Kidney (tissue), 14 donors: ENCODE data around the gene GPR61. TPM values are rescaled to one million over a fixed set of nuclear protein-coding genes. Genes with fewer than 3 reads are reported as not detected.

Source experiments
- DNase-seq, 5 donors: peaks; one replicate each; pipeline ENCODE4 v3.0.0-alpha.2; 2013 to 2020
- FAIRE-seq: peaks from 2 replicates; lab custom pipeline; 2012; peaks lifted over from hg19 to GRCh38; lab: Jason Lieb, UNC
- H3K27ac ChIP-seq, 2 donors: one replicate each; pipeline ENCODE4 v1.7.0; 2013; ENCODE audit warnings: low read depth in 2 of 2, low read length in 2 of 2, inconsistent platforms in 1 of 2
- H3K27me3 ChIP-seq: one replicate; pipeline ENCODE4 v1.7.1; 2013; ENCODE audit warnings: low read length, inconsistent platforms; ENCODE audit not compliant: control insufficient read depth, insufficient read depth
- H3K36me3 ChIP-seq, 3 donors: one replicate each; pipeline versions ENCODE4 v1.7.0 to v1.7.1; 2013; ENCODE audit warnings: low read length in 3 of 3, control low read depth in 1 of 3, inconsistent platforms in 1 of 3; ENCODE audit not compliant: insufficient read depth in 3 of 3, control insufficient read depth in 2 of 3
- H3K4me1 ChIP-seq, 3 donors: one replicate each; pipeline versions ENCODE4 v1.7.0 to v1.7.1; 2013; ENCODE audit warnings: low read length in 3 of 3, inconsistent platforms in 1 of 3, low read depth in 1 of 3; ENCODE audit not compliant: control insufficient read depth in 2 of 3, insufficient read depth in 2 of 3
- H3K4me3 ChIP-seq, 3 donors: one replicate each; pipeline versions ENCODE4 v1.7.0 to v1.8.1; 2013; ENCODE audit warnings: low read length in 3 of 3, control low read depth in 1 of 3, inconsistent platforms in 1 of 3
- H3K9ac ChIP-seq, 3 donors: one replicate each; pipeline versions ENCODE4 v1.7.0 to v1.7.1; 2013; ENCODE audit warnings: low read length in 3 of 3, control low read depth in 1 of 3, inconsistent platforms in 1 of 3
- H3K9me3 ChIP-seq, 3 donors: one replicate each; pipeline versions ENCODE4 v1.7.0 to v1.7.1; 2013; ENCODE audit warnings: low read length in 3 of 3, control low read depth in 1 of 3, inconsistent platforms in 1 of 3; ENCODE audit not compliant: control insufficient read depth in 2 of 3, insufficient read depth in 1 of 3
- CTCF ChIP-seq: IDR thresholded peaks from 3 replicates; pipeline ENCODE4 v1.5.1; 2012; ENCODE audit warnings: mild to moderate bottlenecking, moderate library complexity, borderline replicate concordance; ENCODE audit not compliant: insufficient read depth; ENCODE audit errors: extremely low read depth
- intact Hi-C: fragments of 100-400 bp; cut with DNase I; formaldehyde crosslinking; loops from one replicate; pipeline ENCODE4 v1.11.1; 2022
- polyA plus RNA-seq: library from polyadenylated mRNA; stranded (reverse); fragments of 350-450 nt; fragmentation: Illumina TruSeq; extraction: RNeasy Lipid Tissue Mini Kit (QIAGEN cat#74804); gene quantifications from one replicate; pipeline ENCODE4 v1.2.3, GENCODE V29; 2014; ENCODE audit warnings: low read depth, low replicate concordance; ENCODE audit not compliant: insufficient read depth
- total RNA-seq: library from RNA; stranded (reverse); fragmentation: NEBNext Ultra II Directional; extraction: Animal tissue kit (Norgen Biotek cat#: 25700); gene quantifications from one replicate; pipeline ENCODE4 v1.2.1, GENCODE V29; 2021
- donor health status: control.
- donor health status: control.
- donor health status: control.
- donor health status: control.
- donor health status: control.
- donor health status: DM: yes; HTN: yes; CAD: no.
- donor health status: Normal renal cell carcinoma (clear cell type).

Gene GPR61
- total and polyA plus RNA-seq, 2 donors from 2014 or later: not detected

- no peaks in the 10 kb centered on the region for H3K27me3 ChIP-seq
- peak in 3 of 5 donors; percentile 56 to 70 (median 56) for DNase-seq
- H3K36me3 ChIP-seq: no peaks in the 10 kb centered on the region
- H3K27ac ChIP-seq: no peak overlapping the region
- intact Hi-C loops: loop anchor here (5.0 to 10.0 kb wide), 3 partner anchors 38 to 105 kb away; partner anchors contain the start of genes CYB561D1 and PSMA5
- no peak overlapping the region for H3K4me3 ChIP-seq
- H3K4me1 ChIP-seq: peaks cover 0 to 4% (median 0%) of the 10 kb centered on the region in 3 donors
- FAIRE-seq: no peak
- TF ChIP-seq CTCF: no peak
- H3K9me3 ChIP-seq: no peaks in the 10 kb centered on the region
- H3K9ac ChIP-seq: peak overlapping the region in 1 of 3 donors; percentile 19
Measured at GRCh38 chr1:109529881-109530456, 9.7 kb upstream of the GPR61 start.

- TF ChIP-seq CTCF: no peak
- DNase-seq (peak in 3 of 5 donors; percentile 70 to 78 (median 75)), FAIRE-seq (no peak)
- no peaks in the 10 kb centered on the region for H3K9me3 ChIP-seq
- no peak overlapping the region for H3K27ac ChIP-seq
- no peak overlapping the region for H3K4me3 ChIP-seq
- intact Hi-C loops: loop anchor here (5.0 to 10.0 kb wide), 2 partner anchors 38 to 94 kb away; partner anchors contain the start of gene CYB561D1
- H3K27me3 ChIP-seq: no peaks in the 10 kb centered on the region
- H3K36me3 ChIP-seq: no peaks in the 10 kb centered on the region
- H3K4me1 ChIP-seq: peaks cover 0 to 4% (median 0%) of the 10 kb centered on the region in 3 donors
- peak overlapping the region in 1 of 3 donors; percentile 19 for H3K9ac ChIP-seq
Measured at GRCh38 chr1:109530457-109531087, 9.1 kb upstream of the GPR61 start.

GRCh38 chr1:109531380-109531779, 8.3 kb upstream of the GPR61 start:
- DNase-seq: peak in 1 of 5 donors; percentile 38
- no peak for FAIRE-seq
- peak overlapping the region in 1 of 3 donors; percentile 0 for H3K9ac ChIP-seq
- no peaks in the 10 kb centered on the region for H3K9me3 ChIP-seq
- no peak overlapping the region for H3K4me3 ChIP-seq
- no peak overlapping the region for H3K27ac ChIP-seq
- H3K36me3 ChIP-seq: no peaks in the 10 kb centered on the region
- H3K4me1 ChIP-seq: peaks cover 0 to 4% (median 0%) of the 10 kb centered on the region in 3 donors
- TF ChIP-seq CTCF: no peak
- H3K27me3 ChIP-seq: no peaks in the 10 kb centered on the region
- intact Hi-C loops: loop anchor here (5.0 to 10.0 kb wide), 2 partner anchors 39 to 93 kb away; partner anchors contain the start of gene CYB561D1
